Left lung (tissue), 10 donors: ENCODE data around the gene MYBBP1A. TPM values are rescaled to one million over a fixed set of nuclear protein-coding genes. Genes with fewer than 3 reads are reported as not detected.
"Not testable (repeated sequence)": the region's sequence is repeated elsewhere in the genome, so short reads cannot be mapped to it uniquely, and the experiment has no call there.

Experiments used
- ATAC-seq: fragments of 200-7000 bp; cut with Tn5 transposase; one replicate; pipeline ENCODE4 v1.9.1; 2020; ENCODE audit warnings: moderate library complexity
- DNase-seq, 4 donors: peaks; one replicate each; pipeline ENCODE4 v3.0.0-alpha.2; 2013 to 2020
- H3K27ac ChIP-seq, 2 donors: fragments of 200-600 bp; sonication (generic) in 1 of 2; one replicate each; pipeline versions ENCODE4 v1.5.0 to v1.8.0; 2020 to 2021
- H3K27me3 ChIP-seq, 2 donors: fragments of 200-600 bp; sonication (generic) in 1 of 2; one replicate each; pipeline versions ENCODE4 v1.5.0 to v1.8.0; 2020 to 2021
- H3K36me3 ChIP-seq, 2 donors: fragments of 200-600 bp; sonication (generic) in 1 of 2; one replicate each; pipeline versions ENCODE4 v1.5.0 to v1.8.0; 2020 to 2021
- H3K4me1 ChIP-seq, 2 donors: fragments of 200-600 bp; one replicate each; pipeline ENCODE4 v1.8.0; 2021
- H3K4me3 ChIP-seq, 2 donors: fragments of 200-600 bp; sonication (generic) in 1 of 2; one replicate each; pipeline versions ENCODE4 v1.5.0 to v1.8.0; 2020 to 2021; ENCODE audit warnings: mild to moderate bottlenecking in 1 of 2
- H3K9me3 ChIP-seq, 2 donors: fragments of 200-600 bp; sonication (generic) in 1 of 2; one replicate each; pipeline versions ENCODE4 v1.5.0 to v1.8.0; 2020 to 2021
- CTCF ChIP-seq, 2 donors: fragments of 200-600 bp; sonication (generic) in 1 of 2; IDR thresholded peaks; one replicate each; pipeline versions ENCODE4 v1.5.0 to v1.8.0; 2021; ENCODE audit warnings: antibody characterized with exemption in 2 of 2
- intact Hi-C, 2 donors: fragments of 100-400 bp; cut with DNase I; formaldehyde crosslinking; loops; one replicate each; pipeline versions ENCODE4 v1.11.2 to v1.14.2; 2022
- polyA plus RNA-seq, 6 donors: library from polyadenylated mRNA; unstranded; fragments of 120-200 nt; gene quantifications; one replicate each; pipeline ENCODE4 v1.2.1, GENCODE V29; 2013; ENCODE audit not compliant: insufficient read length in 6 of 6
- total RNA-seq, 2 donors: library from RNA; stranded (reverse); fragmentation: NEBNext Ultra II Directional; extraction: Animal tissue kit (Norgen Biotek cat#: 25700); gene quantifications; one replicate each; pipeline ENCODE4 v1.2.1, GENCODE V29; 2021
- donor health status: DM: no; HTN: yes; CAD: no.
- donor health status: DM: no; HTN: no; CAD: no.

MYBBP1A gene
- total and polyA plus RNA-seq, 8 donors: 28.6 to 53.8 (median 40.6) TPM

- TF ChIP-seq CTCF (IDR thresholded peaks at IDR 0.05): no peak
- no peaks in the 10 kb centered on the region for H3K36me3 ChIP-seq
- intact Hi-C loops: no loop called here
- no peak for ATAC-seq
- no peak overlapping the region for H3K27ac ChIP-seq
- no peaks in the 10 kb centered on the region for H3K9me3 ChIP-seq
- H3K4me3 ChIP-seq: no peak overlapping the region
- DNase-seq: no peak
- H3K27me3 ChIP-seq: peaks cover 0 to 15% of the 10 kb centered on the region in 2 donors
- peaks cover 6 to 7% of the 10 kb centered on the region in 2 donors for H3K4me1 ChIP-seq
Observed at GRCh38 chr17:4596636-4597380, 41.6 kb upstream of the MYBBP1A start.

- DNase-seq: peak in 1 of 4 donors; percentile 76
- ATAC-seq, H3K36me3 ChIP-seq, H3K4me3 ChIP-seq, intact Hi-C loops, H3K4me1 ChIP-seq, H3K27ac ChIP-seq, H3K9me3 ChIP-seq: not testable (repeated sequence)
- peaks cover 0 to 18% of the 10 kb centered on the region in 2 donors for H3K27me3 ChIP-seq
Observed at GRCh38 chr17:4595685-4596342, 40.6 kb upstream of the MYBBP1A start.

- no peak overlapping the region for H3K27ac ChIP-seq
- no peaks in the 10 kb centered on the region for H3K36me3 ChIP-seq
- no peak overlapping the region for H3K4me3 ChIP-seq
- ATAC-seq (peak; percentile 67), DNase-seq (peak in 2 of 4 donors; percentile 70 to 85)
- H3K4me1 ChIP-seq: peaks cover 6 to 7% of the 10 kb centered on the region in 2 donors
- H3K27me3 ChIP-seq: peaks cover 0 to 18% of the 10 kb centered on the region in 2 donors
- H3K9me3 ChIP-seq: no peaks in the 10 kb centered on the region
- intact Hi-C loops: no loop called here
- TF ChIP-seq CTCF (IDR thresholded peaks at IDR 0.05): peak; percentile 26 to 44
Observed at GRCh38 chr17:4594931-4595684, 39.9 kb upstream of the MYBBP1A start.

- Histone ChIP-seq H3K4me1 (peaks cover 6 to 7% of the 10 kb centered on the region in 2 donors), H3K27ac (no peak overlapping the region)
- TF ChIP-seq CTCF (IDR thresholded peaks at IDR 0.05): no peak
Observed at GRCh38 chr17:4594406-4594805, 39.2 kb upstream of the MYBBP1A start.

GRCh38 chr17:4593021-4593421, 37.8 kb upstream of the MYBBP1A start:
- DNase-seq (peak in 1 of 4 donors; percentile 71), ATAC-seq (no peak)
- no peak overlapping the region for H3K4me3 ChIP-seq
- intact Hi-C loops: no loop called here
- H3K27me3 ChIP-seq: peaks cover 0 to 23% of the 10 kb centered on the region in 2 donors
- no peaks in the 10 kb centered on the region for H3K36me3 ChIP-seq
- no peak for TF ChIP-seq CTCF (IDR thresholded peaks at IDR 0.05)
- no peaks in the 10 kb centered on the region for H3K9me3 ChIP-seq
- peaks cover 6 to 7% of the 10 kb centered on the region in 2 donors for H3K4me1 ChIP-seq
- H3K27ac ChIP-seq: no peak overlapping the region

More at GRCh38 chr17:4594406-4594805, 39.2 kb upstream of the MYBBP1A start:
- Histone ChIP-seq H3K9me3 (no peaks in the 10 kb centered on the region), H3K27me3 (peaks cover 0 to 17% of the 10 kb centered on the region in 2 donors), H3K36me3 (no peaks in the 10 kb centered on the region), H3K4me3 (no peak overlapping the region)
- intact Hi-C loops: no loop called here
- no peak for ATAC-seq
- no peak for DNase-seq
